HepG2 (cell line): ENCODE results near the gene BHLHE23. TPM values are rescaled to one million over a fixed set of nuclear protein-coding genes. Genes with fewer than 3 reads are reported as not detected.

Experiments
- DNMT1 ChIP-seq: sonication (generic); formaldehyde crosslinking; IDR thresholded peaks from 2 replicates; pipeline ENCODE4 v1.5.1; 2020; ENCODE audit warnings: mild to moderate bottlenecking, missing genetic modification reagents
- DPF2 ChIP-seq: sonication (generic); formaldehyde crosslinking; IDR thresholded peaks from 2 replicates; pipeline ENCODE4 v1.4.0; 2020; ENCODE audit warnings: mild to moderate bottlenecking, low read depth, missing genetic modification reagents, borderline replicate concordance
- KDM5A ChIP-seq: fragments of 200-600 bp; sonication (generic); IDR thresholded peaks from 2 replicates; pipeline ENCODE4 v1.7.0; 2018; ENCODE audit warnings: antibody characterized with exemption, mild to moderate bottlenecking, low read length, borderline replicate concordance
- LRRFIP1 ChIP-seq: sonication (generic); formaldehyde crosslinking; conservative IDR thresholded peaks from 2 replicates; pipeline ENCODE4 v1.4.0; 2020; ENCODE audit warnings: missing genetic modification reagents
- PLSCR1 ChIP-seq: sonication (generic); formaldehyde crosslinking; IDR thresholded peaks from 2 replicates; pipeline ENCODE4 v1.5.0; 2020; ENCODE audit warnings: missing genetic modification reagents, mild to moderate bottlenecking, borderline replicate concordance
- TAF1 ChIP-seq: sonication (generic); formaldehyde crosslinking; IDR thresholded peaks from 2 replicates; pipeline ENCODE4 v1.4.0; 2020; ENCODE audit warnings: missing genetic modification reagents
- ZBED4 ChIP-seq: sonication (generic); formaldehyde crosslinking; IDR thresholded peaks from 2 replicates; pipeline ENCODE4 v1.4.0; 2020; ENCODE audit warnings: missing genetic modification reagents, borderline replicate concordance
- ZBTB3 ChIP-seq: sonication (generic); formaldehyde crosslinking; IDR thresholded peaks from 2 replicates; pipeline ENCODE4 v1.4.0; 2020; ENCODE audit warnings: low read depth, mild to moderate bottlenecking, moderate library complexity, missing genetic modification reagents, borderline replicate concordance
- ZHX1 ChIP-seq: sonication (generic); formaldehyde crosslinking; IDR thresholded peaks from 2 replicates; pipeline ENCODE4 v1.8.1; 2022; ENCODE audit warnings: low read depth, mild to moderate bottlenecking, missing genetic modification reagents
- ZNF547 ChIP-seq: sonication (generic); formaldehyde crosslinking; IDR thresholded peaks from 2 replicates; pipeline ENCODE4 v1.5.1; 2020; ENCODE audit warnings: mild to moderate bottlenecking, missing genetic modification reagents
- ZNF574 ChIP-seq: sonication (generic); formaldehyde crosslinking; IDR thresholded peaks from 2 replicates; pipeline ENCODE4 v1.4.0; 2020; ENCODE audit warnings: missing genetic modification reagents
- ZNF775 ChIP-seq: sonication (generic); formaldehyde crosslinking; IDR thresholded peaks from 2 replicates; pipeline ENCODE4 v1.4.0; 2020; ENCODE audit warnings: missing genetic modification reagents, mild to moderate bottlenecking, moderate library complexity, borderline replicate concordance
- polyA plus RNA-seq, 8 experiments: library from polyadenylated mRNA; depleted of rRNA in 3 of 8; stranded (reverse) in 7 of 8; unstranded in 1 of 8; fragments of >200 nt; fragmentation: Illumina TruSeq in 4 of 8; extraction: Trizol in 4 of 8; gene quantifications; 2 replicates each; pipeline versions ENCODE4 v1.2.1 to v1.2.3, GENCODE V29; 2011 to 2016; ENCODE audit warnings: low read depth in 4 of 8, missing spikeins in 1 of 8, mixed read lengths in 1 of 8; ENCODE audit not compliant: insufficient read depth in 1 of 8
- total RNA-seq, 5 experiments: library from RNA; depleted of rRNA; stranded (reverse); fragments of >200 nt; fragmentation: Illumina TruSeq; extraction: Trizol; gene quantifications; 2 replicates each; pipeline ENCODE4 v1.2.3, GENCODE V29; 2016; ENCODE audit warnings: low read depth in 1 of 5

Gene BHLHE23
- total and polyA plus RNA-seq, 2 of the 13 experiments (the other 11 are each of a cell fraction or from before 2014, with no cell fraction given) = not detected

GRCh38 chr20:63009045-63009961, 2.5 kb upstream of the BHLHE23 start (continued):
- peak; percentile 79 for TF ChIP-seq ZNF574 (CRISPR knock-in tag)
- no peak for TF ChIP-seq LRRFIP1 (CRISPR knock-in tag)
- TF ChIP-seq PLSCR1 (CRISPR knock-in tag) = no peak
- no peak for TF ChIP-seq ZHX1 (CRISPR knock-in tag)
- no peak for TF ChIP-seq KDM5A
- no peak for TF ChIP-seq ZBTB3 (CRISPR knock-in tag)
- TF ChIP-seq TAF1 = no peak
- no peak; the same call in 1 of the 2 replicates for TF ChIP-seq DNMT1 (CRISPR knock-in tag)
- peak; percentile 81 for TF ChIP-seq ZBED4 (CRISPR knock-in tag)
- no peak for TF ChIP-seq ZNF775 (CRISPR knock-in tag)
- peak; percentile 69; the same call in 1 of the 2 replicates for TF ChIP-seq ZNF547 (CRISPR knock-in tag)
- TF ChIP-seq DPF2 (CRISPR knock-in tag) = no peak
